WTC11 (cell line): ENCODE measurements around the gene RFX5. TPM values are rescaled to one million over a fixed set of nuclear protein-coding genes. Genes with fewer than 3 reads are reported as not detected.

Experiments
- ATAC-seq: fragments of 200-7000 bp; cut with Tn5 transposase; 2 replicates; pipeline ENCODE4 v1.10.0; 2021; ENCODE audit warnings: mild to moderate bottlenecking, moderate library complexity
- CTCF ChIA-PET: fragments of 300-600 bp; sonication (Branson Sonifier 250); formaldehyde crosslinking; loops from one replicate; lab custom pipeline; 2021; ENCODE audit warnings: antibody characterized with exemption; lab: Charles Lee
- POLR2A ChIA-PET: fragments of 350-600 bp; sonication (Branson Sonifier 250); formaldehyde crosslinking; loops from one replicate; lab custom pipeline; 2021; ENCODE audit warnings: antibody characterized with exemption; lab: Charles Lee
- DNase-seq: peaks from one replicate; pipeline ENCODE4 v3.0.0; 2021; ENCODE audit warnings: low spot score
- H3K27ac Mint-ChIP-seq: 2 replicates; pipeline ENCODE4 v1.8.0; 2021; ENCODE audit warnings: mixed read lengths
- H3K27me3 Mint-ChIP-seq: 2 replicates; pipeline ENCODE4 v1.8.0; 2021; ENCODE audit warnings: low read depth, mild to moderate bottlenecking, moderate library complexity, mixed read lengths
- H3K36me3 Mint-ChIP-seq: 2 replicates; pipeline ENCODE4 v1.8.0; 2021; ENCODE audit warnings: mixed read lengths
- H3K4me1 Mint-ChIP-seq: 2 replicates; pipeline ENCODE4 v1.8.0; 2022; ENCODE audit warnings: mixed read lengths
- H3K4me3 Mint-ChIP-seq: 2 replicates; pipeline ENCODE4 v1.8.0; 2021; ENCODE audit warnings: mild to moderate bottlenecking, moderate library complexity, mixed read lengths
- H3K9me3 Mint-ChIP-seq: 2 replicates; pipeline ENCODE4 v1.8.0; 2021; ENCODE audit warnings: mixed read lengths
- ATF1 ChIP-seq: sonication (generic); formaldehyde crosslinking; IDR thresholded peaks from 2 replicates; pipeline ENCODE4 v1.8.1; 2023; ENCODE audit warnings: mild to moderate bottlenecking, moderate library complexity, missing genetic modification reagents
- CREB1 ChIP-seq: sonication (generic); formaldehyde crosslinking; IDR thresholded peaks from 2 replicates; pipeline ENCODE4 v1.8.0; 2023; ENCODE audit warnings: mild to moderate bottlenecking, missing genetic modification reagents
- EMX1 ChIP-seq: fragments of 250-450 bp; sonication (Bioruptor Pico); IDR thresholded peaks from 2 replicates; pipeline ENCODE4 v1.8.0; 2021; ENCODE audit warnings: mild to moderate bottlenecking
- ESRRA ChIP-seq: sonication (generic); formaldehyde crosslinking; IDR thresholded peaks from 2 replicates; pipeline ENCODE4 v1.8.1; 2022; ENCODE audit warnings: mild to moderate bottlenecking, missing genetic modification reagents, borderline replicate concordance
- GTF2I ChIP-seq: fragments of 250-450 bp; sonication (Bioruptor Pico); conservative IDR thresholded peaks from 2 replicates; pipeline ENCODE4 v1.4.0; 2021; ENCODE audit warnings: mild to moderate bottlenecking
- NFYB ChIP-seq: sonication (generic); formaldehyde crosslinking; conservative IDR thresholded peaks from 2 replicates; pipeline ENCODE4 v1.8.0; 2022; ENCODE audit warnings: low read depth, missing genetic modification reagents
- NR2C2 ChIP-seq: sonication (generic); formaldehyde crosslinking; IDR thresholded peaks from 2 replicates; pipeline ENCODE4 v1.8.0; 2022; ENCODE audit warnings: mild to moderate bottlenecking, missing genetic modification reagents
- SMAD4 ChIP-seq: sonication (generic); formaldehyde crosslinking; IDR thresholded peaks from 2 replicates; pipeline ENCODE4 v1.8.0; 2022; ENCODE audit warnings: mild to moderate bottlenecking, missing genetic modification reagents
- SOX15 ChIP-seq: fragments of 250-450 bp; sonication (Bioruptor Pico); IDR thresholded peaks from 2 replicates; pipeline ENCODE4 v1.9.0; 2021; ENCODE audit warnings: mild to moderate bottlenecking
- SP1 ChIP-seq: sonication (generic); formaldehyde crosslinking; conservative IDR thresholded peaks from 2 replicates; pipeline ENCODE4 v1.8.1; 2022; ENCODE audit warnings: missing genetic modification reagents
- TEAD1 ChIP-seq: sonication (generic); formaldehyde crosslinking; IDR thresholded peaks from 2 replicates; pipeline ENCODE4 v1.8.0; 2022; ENCODE audit warnings: mild to moderate bottlenecking, missing genetic modification reagents
- TP53 ChIP-seq: sonication (generic); formaldehyde crosslinking; IDR thresholded peaks from 2 replicates; pipeline ENCODE4 v1.8.1; 2023; ENCODE audit warnings: mild to moderate bottlenecking, missing genetic modification reagents
- ZNF138 ChIP-seq: sonication (generic); formaldehyde crosslinking; conservative IDR thresholded peaks from 2 replicates; pipeline ENCODE4 v1.8.1; 2022; ENCODE audit warnings: mild to moderate bottlenecking, moderate library complexity, missing genetic modification reagents
- ZNF423 ChIP-seq: fragments of 250-450 bp; sonication (Bioruptor Pico); IDR thresholded peaks from 2 replicates; pipeline ENCODE4 v2.1.2; 2022; ENCODE audit warnings: mild to moderate bottlenecking, moderate library complexity
- total RNA-seq: library from RNA; stranded (reverse); gene quantifications from 3 replicates; pipeline ENCODE4 v1.2.3, GENCODE V29; 2021
- TF ChIP-seq, protein P1 (sequence below): fragments of 250-450 bp; sonication (Bioruptor Pico); IDR thresholded peaks from 2 replicates; pipeline ENCODE4 v1.9.0; 2021; ENCODE audit warnings: mild to moderate bottlenecking, borderline replicate concordance
- TF ChIP-seq, protein P2 (sequence below): sonication (generic); formaldehyde crosslinking; IDR thresholded peaks from 2 replicates; pipeline ENCODE4 v1.8.0; 2023; ENCODE audit warnings: mild to moderate bottlenecking, missing genetic modification reagents
- TF ChIP-seq, protein P3 (sequence below): sonication (generic); formaldehyde crosslinking; IDR thresholded peaks from 2 replicates; pipeline ENCODE4 v1.8.1; 2023; ENCODE audit warnings: mild to moderate bottlenecking, missing genetic modification reagents, moderate library complexity
- TF ChIP-seq, protein P4 (sequence below): sonication (generic); formaldehyde crosslinking; IDR thresholded peaks from 2 replicates; pipeline ENCODE4 v1.8.1; 2022; ENCODE audit warnings: mild to moderate bottlenecking, missing genetic modification reagents, moderate library complexity, borderline replicate concordance
- TF ChIP-seq, protein P5 (sequence below): sonication (generic); formaldehyde crosslinking; IDR thresholded peaks from 2 replicates; pipeline ENCODE4 v1.8.0; 2022; ENCODE audit warnings: mild to moderate bottlenecking, missing genetic modification reagents
- TF ChIP-seq, protein P6 (sequence below): sonication (generic); formaldehyde crosslinking; IDR thresholded peaks from 2 replicates; pipeline ENCODE4 v1.8.1; 2022; ENCODE audit warnings: low read depth, mild to moderate bottlenecking, moderate library complexity, missing genetic modification reagents, borderline replicate concordance

The RFX5 gene
- total RNA-seq, 1 experiment from 2014 or later: 59.2 TPM

DNA sequence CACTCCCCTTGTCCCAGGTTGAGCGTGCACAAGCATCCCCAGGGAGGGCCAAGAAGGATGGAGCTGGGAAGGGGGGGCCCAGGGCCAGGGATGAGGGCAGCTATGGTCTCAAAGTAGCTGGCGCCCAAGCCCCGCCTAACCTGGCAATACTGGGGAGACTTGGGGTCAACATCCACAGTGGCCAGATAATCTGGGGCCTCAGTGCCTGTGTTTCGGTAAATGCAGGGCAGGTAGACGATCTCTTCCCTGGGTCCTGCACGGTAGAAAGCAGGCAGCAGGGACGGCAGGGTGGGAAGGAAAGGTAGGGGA is 22.2 kb upstream of the RFX5 start:
- ATAC-seq (no peak), DNase-seq (no peak)
- Mint-ChIP-seq H3K36me3 (peaks cover 3% of the 10 kb centered on the region), H3K27me3 (no peaks in the 10 kb centered on the region), H3K4me3 (no peak overlapping the region), H3K27ac (no peak overlapping the region), H3K4me1 (peaks cover 24% of the 10 kb centered on the region), H3K9me3 (peaks cover under 1% of the 10 kb centered on the region)
- TF ChIP-seq NFYB (no peak), NR2C2 (CRISPR knock-in tag) (no peak), ZNF423 (CRISPR knock-in tag) (no peak), ESRRA (CRISPR knock-in tag) (no peak), CREB1 (no peak), TP53 (CRISPR knock-in tag) (no peak), SOX15 (no peak), EMX1 (no peak), ATF1 (CRISPR knock-in tag) (no peak), SMAD4 (CRISPR knock-in tag) (no peak), TEAD1 (CRISPR knock-in tag) (no peak), ZNF138 (no peak), SP1 (CRISPR knock-in tag) (no peak), GTF2I (no peak)
- TF ChIP-seq, protein P1, sequence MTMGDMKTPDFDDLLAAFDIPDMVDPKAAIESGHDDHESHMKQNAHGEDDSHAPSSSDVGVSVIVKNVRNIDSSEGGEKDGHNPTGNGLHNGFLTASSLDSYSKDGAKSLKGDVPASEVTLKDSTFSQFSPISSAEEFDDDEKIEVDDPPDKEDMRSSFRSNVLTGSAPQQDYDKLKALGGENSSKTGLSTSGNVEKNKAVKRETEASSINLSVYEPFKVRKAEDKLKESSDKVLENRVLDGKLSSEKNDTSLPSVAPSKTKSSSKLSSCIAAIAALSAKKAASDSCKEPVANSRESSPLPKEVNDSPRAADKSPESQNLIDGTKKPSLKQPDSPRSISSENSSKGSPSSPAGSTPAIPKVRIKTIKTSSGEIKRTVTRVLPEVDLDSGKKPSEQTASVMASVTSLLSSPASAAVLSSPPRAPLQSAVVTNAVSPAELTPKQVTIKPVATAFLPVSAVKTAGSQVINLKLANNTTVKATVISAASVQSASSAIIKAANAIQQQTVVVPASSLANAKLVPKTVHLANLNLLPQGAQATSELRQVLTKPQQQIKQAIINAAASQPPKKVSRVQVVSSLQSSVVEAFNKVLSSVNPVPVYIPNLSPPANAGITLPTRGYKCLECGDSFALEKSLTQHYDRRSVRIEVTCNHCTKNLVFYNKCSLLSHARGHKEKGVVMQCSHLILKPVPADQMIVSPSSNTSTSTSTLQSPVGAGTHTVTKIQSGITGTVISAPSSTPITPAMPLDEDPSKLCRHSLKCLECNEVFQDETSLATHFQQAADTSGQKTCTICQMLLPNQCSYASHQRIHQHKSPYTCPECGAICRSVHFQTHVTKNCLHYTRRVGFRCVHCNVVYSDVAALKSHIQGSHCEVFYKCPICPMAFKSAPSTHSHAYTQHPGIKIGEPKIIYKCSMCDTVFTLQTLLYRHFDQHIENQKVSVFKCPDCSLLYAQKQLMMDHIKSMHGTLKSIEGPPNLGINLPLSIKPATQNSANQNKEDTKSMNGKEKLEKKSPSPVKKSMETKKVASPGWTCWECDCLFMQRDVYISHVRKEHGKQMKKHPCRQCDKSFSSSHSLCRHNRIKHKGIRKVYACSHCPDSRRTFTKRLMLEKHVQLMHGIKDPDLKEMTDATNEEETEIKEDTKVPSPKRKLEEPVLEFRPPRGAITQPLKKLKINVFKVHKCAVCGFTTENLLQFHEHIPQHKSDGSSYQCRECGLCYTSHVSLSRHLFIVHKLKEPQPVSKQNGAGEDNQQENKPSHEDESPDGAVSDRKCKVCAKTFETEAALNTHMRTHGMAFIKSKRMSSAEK (CRISPR knock-in tag): no peak
- TF ChIP-seq, protein P2, sequence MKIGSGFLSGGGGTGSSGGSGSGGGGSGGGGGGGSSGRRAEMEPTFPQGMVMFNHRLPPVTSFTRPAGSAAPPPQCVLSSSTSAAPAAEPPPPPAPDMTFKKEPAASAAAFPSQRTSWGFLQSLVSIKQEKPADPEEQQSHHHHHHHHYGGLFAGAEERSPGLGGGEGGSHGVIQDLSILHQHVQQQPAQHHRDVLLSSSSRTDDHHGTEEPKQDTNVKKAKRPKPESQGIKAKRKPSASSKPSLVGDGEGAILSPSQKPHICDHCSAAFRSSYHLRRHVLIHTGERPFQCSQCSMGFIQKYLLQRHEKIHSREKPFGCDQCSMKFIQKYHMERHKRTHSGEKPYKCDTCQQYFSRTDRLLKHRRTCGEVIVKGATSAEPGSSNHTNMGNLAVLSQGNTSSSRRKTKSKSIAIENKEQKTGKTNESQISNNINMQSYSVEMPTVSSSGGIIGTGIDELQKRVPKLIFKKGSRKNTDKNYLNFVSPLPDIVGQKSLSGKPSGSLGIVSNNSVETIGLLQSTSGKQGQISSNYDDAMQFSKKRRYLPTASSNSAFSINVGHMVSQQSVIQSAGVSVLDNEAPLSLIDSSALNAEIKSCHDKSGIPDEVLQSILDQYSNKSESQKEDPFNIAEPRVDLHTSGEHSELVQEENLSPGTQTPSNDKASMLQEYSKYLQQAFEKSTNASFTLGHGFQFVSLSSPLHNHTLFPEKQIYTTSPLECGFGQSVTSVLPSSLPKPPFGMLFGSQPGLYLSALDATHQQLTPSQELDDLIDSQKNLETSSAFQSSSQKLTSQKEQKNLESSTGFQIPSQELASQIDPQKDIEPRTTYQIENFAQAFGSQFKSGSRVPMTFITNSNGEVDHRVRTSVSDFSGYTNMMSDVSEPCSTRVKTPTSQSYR (CRISPR knock-in tag): no peak
- TF ChIP-seq, protein P3, sequence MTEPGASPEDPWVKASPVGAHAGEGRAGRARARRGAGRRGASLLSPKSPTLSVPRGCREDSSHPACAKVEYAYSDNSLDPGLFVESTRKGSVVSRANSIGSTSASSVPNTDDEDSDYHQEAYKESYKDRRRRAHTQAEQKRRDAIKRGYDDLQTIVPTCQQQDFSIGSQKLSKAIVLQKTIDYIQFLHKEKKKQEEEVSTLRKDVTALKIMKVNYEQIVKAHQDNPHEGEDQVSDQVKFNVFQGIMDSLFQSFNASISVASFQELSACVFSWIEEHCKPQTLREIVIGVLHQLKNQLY (CRISPR knock-in tag): no peak
- TF ChIP-seq, protein P4, sequence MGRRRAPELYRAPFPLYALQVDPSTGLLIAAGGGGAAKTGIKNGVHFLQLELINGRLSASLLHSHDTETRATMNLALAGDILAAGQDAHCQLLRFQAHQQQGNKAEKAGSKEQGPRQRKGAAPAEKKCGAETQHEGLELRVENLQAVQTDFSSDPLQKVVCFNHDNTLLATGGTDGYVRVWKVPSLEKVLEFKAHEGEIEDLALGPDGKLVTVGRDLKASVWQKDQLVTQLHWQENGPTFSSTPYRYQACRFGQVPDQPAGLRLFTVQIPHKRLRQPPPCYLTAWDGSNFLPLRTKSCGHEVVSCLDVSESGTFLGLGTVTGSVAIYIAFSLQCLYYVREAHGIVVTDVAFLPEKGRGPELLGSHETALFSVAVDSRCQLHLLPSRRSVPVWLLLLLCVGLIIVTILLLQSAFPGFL (CRISPR knock-in tag): no peak
- TF ChIP-seq, protein P5, sequence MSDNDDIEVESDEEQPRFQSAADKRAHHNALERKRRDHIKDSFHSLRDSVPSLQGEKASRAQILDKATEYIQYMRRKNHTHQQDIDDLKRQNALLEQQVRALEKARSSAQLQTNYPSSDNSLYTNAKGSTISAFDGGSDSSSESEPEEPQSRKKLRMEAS (CRISPR knock-in tag): no peak
- TF ChIP-seq, protein P6, sequence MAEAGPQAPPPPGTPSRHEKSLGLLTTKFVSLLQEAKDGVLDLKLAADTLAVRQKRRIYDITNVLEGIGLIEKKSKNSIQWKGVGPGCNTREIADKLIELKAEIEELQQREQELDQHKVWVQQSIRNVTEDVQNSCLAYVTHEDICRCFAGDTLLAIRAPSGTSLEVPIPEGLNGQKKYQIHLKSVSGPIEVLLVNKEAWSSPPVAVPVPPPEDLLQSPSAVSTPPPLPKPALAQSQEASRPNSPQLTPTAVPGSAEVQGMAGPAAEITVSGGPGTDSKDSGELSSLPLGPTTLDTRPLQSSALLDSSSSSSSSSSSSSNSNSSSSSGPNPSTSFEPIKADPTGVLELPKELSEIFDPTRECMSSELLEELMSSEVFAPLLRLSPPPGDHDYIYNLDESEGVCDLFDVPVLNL (CRISPR knock-in tag): no peak
- ChIA-PET CTCF (interaction anchor here (1.1 to 1.9 kb wide), 8 partner anchors 10 to 348 kb away, joined by 3 to 11 read pairs (median 4); partner anchors contain the start of genes CGN and PSMB4), POLR2A (no interaction called here)
